Measurements from ENCODE around the gene LRRN2.

GRCh38 chr1:204663644-204664383 is 21.7 kb downstream of the LRRN2 start:
- TF ChIP-seq ZBTB43 (CRISPR knock-in tag; IDR thresholded peaks at IDR 0.05) (no peak), TEAD1 (CRISPR knock-in tag; IDR thresholded peaks at IDR 0.05) (no peak), NFYB (CRISPR knock-in tag; conservative IDR thresholded peaks at IDR 0.05; ENCODE audit: low read depth) (no peak), TEAD4 (CRISPR knock-in tag; IDR thresholded peaks at IDR 0.05) (no peak), JUN (CRISPR knock-in tag; IDR thresholded peaks at IDR 0.05) (no peak), NR2C2 (CRISPR knock-in tag; IDR thresholded peaks at IDR 0.05) (no peak), PRDM15 (CRISPR knock-in tag; IDR thresholded peaks at IDR 0.05) (no peak), NFE2L1 (CRISPR knock-in tag; IDR thresholded peaks at IDR 0.05) (no peak), ZNF121 (CRISPR knock-in tag; IDR thresholded peaks at IDR 0.05) (no peak)
- TF ChIP-seq, protein P1, sequence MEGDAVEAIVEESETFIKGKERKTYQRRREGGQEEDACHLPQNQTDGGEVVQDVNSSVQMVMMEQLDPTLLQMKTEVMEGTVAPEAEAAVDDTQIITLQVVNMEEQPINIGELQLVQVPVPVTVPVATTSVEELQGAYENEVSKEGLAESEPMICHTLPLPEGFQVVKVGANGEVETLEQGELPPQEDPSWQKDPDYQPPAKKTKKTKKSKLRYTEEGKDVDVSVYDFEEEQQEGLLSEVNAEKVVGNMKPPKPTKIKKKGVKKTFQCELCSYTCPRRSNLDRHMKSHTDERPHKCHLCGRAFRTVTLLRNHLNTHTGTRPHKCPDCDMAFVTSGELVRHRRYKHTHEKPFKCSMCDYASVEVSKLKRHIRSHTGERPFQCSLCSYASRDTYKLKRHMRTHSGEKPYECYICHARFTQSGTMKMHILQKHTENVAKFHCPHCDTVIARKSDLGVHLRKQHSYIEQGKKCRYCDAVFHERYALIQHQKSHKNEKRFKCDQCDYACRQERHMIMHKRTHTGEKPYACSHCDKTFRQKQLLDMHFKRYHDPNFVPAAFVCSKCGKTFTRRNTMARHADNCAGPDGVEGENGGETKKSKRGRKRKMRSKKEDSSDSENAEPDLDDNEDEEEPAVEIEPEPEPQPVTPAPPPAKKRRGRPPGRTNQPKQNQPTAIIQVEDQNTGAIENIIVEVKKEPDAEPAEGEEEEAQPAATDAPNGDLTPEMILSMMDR (IDR thresholded peaks at IDR 0.05): no peak
- TF ChIP-seq, protein P2, sequence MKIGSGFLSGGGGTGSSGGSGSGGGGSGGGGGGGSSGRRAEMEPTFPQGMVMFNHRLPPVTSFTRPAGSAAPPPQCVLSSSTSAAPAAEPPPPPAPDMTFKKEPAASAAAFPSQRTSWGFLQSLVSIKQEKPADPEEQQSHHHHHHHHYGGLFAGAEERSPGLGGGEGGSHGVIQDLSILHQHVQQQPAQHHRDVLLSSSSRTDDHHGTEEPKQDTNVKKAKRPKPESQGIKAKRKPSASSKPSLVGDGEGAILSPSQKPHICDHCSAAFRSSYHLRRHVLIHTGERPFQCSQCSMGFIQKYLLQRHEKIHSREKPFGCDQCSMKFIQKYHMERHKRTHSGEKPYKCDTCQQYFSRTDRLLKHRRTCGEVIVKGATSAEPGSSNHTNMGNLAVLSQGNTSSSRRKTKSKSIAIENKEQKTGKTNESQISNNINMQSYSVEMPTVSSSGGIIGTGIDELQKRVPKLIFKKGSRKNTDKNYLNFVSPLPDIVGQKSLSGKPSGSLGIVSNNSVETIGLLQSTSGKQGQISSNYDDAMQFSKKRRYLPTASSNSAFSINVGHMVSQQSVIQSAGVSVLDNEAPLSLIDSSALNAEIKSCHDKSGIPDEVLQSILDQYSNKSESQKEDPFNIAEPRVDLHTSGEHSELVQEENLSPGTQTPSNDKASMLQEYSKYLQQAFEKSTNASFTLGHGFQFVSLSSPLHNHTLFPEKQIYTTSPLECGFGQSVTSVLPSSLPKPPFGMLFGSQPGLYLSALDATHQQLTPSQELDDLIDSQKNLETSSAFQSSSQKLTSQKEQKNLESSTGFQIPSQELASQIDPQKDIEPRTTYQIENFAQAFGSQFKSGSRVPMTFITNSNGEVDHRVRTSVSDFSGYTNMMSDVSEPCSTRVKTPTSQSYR (CRISPR knock-in tag; IDR thresholded peaks at IDR 0.05): no peak
- TF ChIP-seq, protein P3, sequence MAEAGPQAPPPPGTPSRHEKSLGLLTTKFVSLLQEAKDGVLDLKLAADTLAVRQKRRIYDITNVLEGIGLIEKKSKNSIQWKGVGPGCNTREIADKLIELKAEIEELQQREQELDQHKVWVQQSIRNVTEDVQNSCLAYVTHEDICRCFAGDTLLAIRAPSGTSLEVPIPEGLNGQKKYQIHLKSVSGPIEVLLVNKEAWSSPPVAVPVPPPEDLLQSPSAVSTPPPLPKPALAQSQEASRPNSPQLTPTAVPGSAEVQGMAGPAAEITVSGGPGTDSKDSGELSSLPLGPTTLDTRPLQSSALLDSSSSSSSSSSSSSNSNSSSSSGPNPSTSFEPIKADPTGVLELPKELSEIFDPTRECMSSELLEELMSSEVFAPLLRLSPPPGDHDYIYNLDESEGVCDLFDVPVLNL (CRISPR knock-in tag; IDR thresholded peaks at IDR 0.05; ENCODE audit: borderline replicate concordance, low read depth): no peak
- TF ChIP-seq, protein P4, sequence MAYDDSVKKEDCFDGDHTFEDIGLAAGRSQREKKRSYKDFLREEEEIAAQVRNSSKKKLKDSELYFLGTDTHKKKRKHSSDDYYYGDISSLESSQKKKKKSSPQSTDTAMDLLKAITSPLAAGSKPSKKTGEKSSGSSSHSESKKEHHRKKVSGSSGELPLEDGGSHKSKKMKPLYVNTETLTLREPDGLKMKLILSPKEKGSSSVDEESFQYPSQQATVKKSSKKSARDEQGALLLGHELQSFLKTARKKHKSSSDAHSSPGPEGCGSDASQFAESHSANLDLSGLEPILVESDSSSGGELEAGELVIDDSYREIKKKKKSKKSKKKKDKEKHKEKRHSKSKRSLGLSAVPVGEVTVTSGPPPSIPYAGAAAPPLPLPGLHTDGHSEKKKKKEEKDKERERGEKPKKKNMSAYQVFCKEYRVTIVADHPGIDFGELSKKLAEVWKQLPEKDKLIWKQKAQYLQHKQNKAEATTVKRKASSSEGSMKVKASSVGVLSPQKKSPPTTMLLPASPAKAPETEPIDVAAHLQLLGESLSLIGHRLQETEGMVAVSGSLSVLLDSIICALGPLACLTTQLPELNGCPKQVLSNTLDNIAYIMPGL (CRISPR knock-in tag; IDR thresholded peaks at IDR 0.05): no peak

All from WTC11 (cell line).